GM19328 (cell line): ENCODE results near the gene CHIT1.

Experiments
- ATAC-seq: cut with Tn5 transposase; IDR thresholded peaks from one replicate; pipeline ENCODE4 v1.9.1; 2021; ENCODE audit warnings: mild to moderate bottlenecking, moderate library complexity; ENCODE audit not compliant: unreplicated experiment

Gene CHIT1

GRCh38 chr1:203176273-203177035 is 53.0 kb downstream of the CHIT1 start:
- ATAC-seq = no peak

GRCh38 chr1:203175827-203176241 is 53.6 kb downstream of the CHIT1 start:
- ATAC-seq = no peak

GRCh38 chr1:203175237-203175826 is 54.1 kb downstream of the CHIT1 start, which contains the start of gene MYBPH:
TSS of gene MYBPH (minus strand) at chr1:203175826. CDS start at chr1:203175755, 71 bp downstream.
- no peak for ATAC-seq

- ATAC-seq = no peak
These were observed 55.0 kb downstream of the CHIT1 start for GRCh38 chr1:203174324-203174985.

GRCh38 chr1:203173566-203173965 is 55.9 kb downstream of the CHIT1 start:
- ATAC-seq = no peak

- ATAC-seq = no peak
These were observed 56.4 kb downstream of the CHIT1 start for GRCh38 chr1:203173011-203173555.

- no peak for ATAC-seq
These were observed 57.1 kb downstream of the CHIT1 start for GRCh38 chr1:203172184-203173010.

GRCh38 chr1:203171341-203172183 is 57.9 kb downstream of the CHIT1 start:
- ATAC-seq = no peak

- no peak for ATAC-seq
These were observed 58.7 kb downstream of the CHIT1 start for GRCh38 chr1:203170625-203171330.

- no peak for ATAC-seq
These were observed 59.5 kb downstream of the CHIT1 start for GRCh38 chr1:203169770-203170520.

GRCh38 chr1:203168991-203169390 is 60.5 kb downstream of the CHIT1 start:
- no peak for ATAC-seq

GRCh38 chr1:203168256-203168786 is 61.2 kb downstream of the CHIT1 start:
- no peak for ATAC-seq

- no peak for ATAC-seq
These were observed 61.6 kb downstream of the CHIT1 start for GRCh38 chr1:203167913-203168200.

- ATAC-seq = no peak
These were observed 62.2 kb downstream of the CHIT1 start for GRCh38 chr1:203167026-203167912.

- no peak for ATAC-seq
These were observed 63.1 kb downstream of the CHIT1 start for GRCh38 chr1:203166192-203166940.
